Smooth muscle cell (in vitro differentiated cells): ENCODE measurements around the gene MAP3K20. TPM values are rescaled to one million over a fixed set of nuclear protein-coding genes. Genes with fewer than 3 reads are reported as not detected.

ENCODE experiments used
- DNase-seq: peaks from one replicate; lab custom pipeline; 2025; ENCODE audit not compliant: unreplicated experiment; lab: John Stamatoyannopoulos, UW
- H2AFZ ChIP-seq: fragments of 200-600 bp; sonication (generic); 2 replicates; pipeline ENCODE4 v1.6.0; 2016; ENCODE audit warnings: antibody characterized with exemption, low read depth, mild to moderate bottlenecking
- H3F3A ChIP-seq: fragments of 200-600 bp; sonication (generic); 2 replicates; pipeline ENCODE4 v1.6.0; 2017; ENCODE audit warnings: antibody characterized with exemption, low read depth
- H3K27ac ChIP-seq: fragments of 200-600 bp; sonication (generic); 2 replicates; pipeline ENCODE4 v1.5.1; 2016; ENCODE audit warnings: low read depth, mild to moderate bottlenecking
- H3K27me3 ChIP-seq: fragments of 200-600 bp; sonication (generic); 2 replicates; pipeline ENCODE4 v1.6.1; 2016; ENCODE audit warnings: low read depth, mild to moderate bottlenecking
- H3K36me3 ChIP-seq: fragments of 200-600 bp; sonication (generic); 2 replicates; pipeline ENCODE4 v1.5.1; 2016; ENCODE audit warnings: low read depth
- H3K4me1 ChIP-seq: fragments of 200-600 bp; sonication (generic); 2 replicates; pipeline ENCODE4 v1.5.1; 2016; ENCODE audit warnings: low read depth
- H3K4me2 ChIP-seq: fragments of 200-600 bp; sonication (generic); 2 replicates; pipeline ENCODE4 v1.6.0; 2016; ENCODE audit warnings: mild to moderate bottlenecking
- H3K4me3 ChIP-seq: fragments of 200-600 bp; sonication (generic); 2 replicates; pipeline ENCODE4 v1.5.1; 2016; ENCODE audit warnings: mild to moderate bottlenecking
- H3K79me2 ChIP-seq: fragments of 200-600 bp; sonication (generic); 2 replicates; pipeline ENCODE4 v1.6.0; 2016; ENCODE audit warnings: low read depth, mild to moderate bottlenecking
- H3K9ac ChIP-seq: fragments of 200-600 bp; sonication (generic); 2 replicates; pipeline ENCODE4 v1.6.0; 2016; ENCODE audit warnings: low read depth
- H3K9me3 ChIP-seq: fragments of 200-600 bp; sonication (generic); replicated peaks from 2 replicates; pipeline ENCODE4 v1.5.1; 2016; ENCODE audit warnings: low read depth
- H4K20me1 ChIP-seq: fragments of 200-600 bp; sonication (generic); 2 replicates; pipeline ENCODE4 v1.6.0; 2016; ENCODE audit warnings: low read depth
- CTCF ChIP-seq: fragments of 200-600 bp; sonication (generic); IDR thresholded peaks from 2 replicates; pipeline ENCODE4 v1.5.1; 2017; ENCODE audit warnings: borderline replicate concordance, mild to moderate bottlenecking, antibody characterized with exemption; ENCODE audit not compliant: insufficient read depth, poor library complexity, severe bottlenecking
- WGBS: methylation state at CpG from one replicate; pipeline ENCODE4 v1.1.7; 2016; ENCODE audit warnings: low lambda C conversion rate; 5-methylcytosine and 5-hydroxymethylcytosine counted together
- polyA plus RNA-seq: library from polyadenylated mRNA; unstranded; fragments of >200 nt; fragmentation: Nextera tagmentation; extraction: Ambion mirVana; gene quantifications from 2 replicates; pipeline ENCODE4 v1.2.1, GENCODE V29; 2016
- total RNA-seq: library from RNA; depleted of rRNA; stranded (reverse); fragments of >200 nt; gene quantifications from 2 replicates; pipeline ENCODE4 v1.2.3, GENCODE V29; 2014

MAP3K20 gene
- total and polyA plus RNA-seq, 2 experiments from 2014 or later: 25.8 to 29.2 TPM

- WGBS: 92% methylated on average over 5 of the region's 5 CpGs
- H4K20me1 ChIP-seq: no peaks in the 10 kb centered on the region
These were observed 138.6 kb downstream of the MAP3K20 start for GRCh38 chr2:173214213-173214612.

GRCh38 chr2:173215316-173215715, 139.7 kb downstream of the MAP3K20 start:
- Histone ChIP-seq H4K20me1 (no peaks in the 10 kb centered on the region), H3K79me2 (no peaks in the 10 kb centered on the region), H3K4me2 (no peak overlapping the region), H3K4me1 (peaks cover 10% of the 10 kb centered on the region), H3K27ac (no peak overlapping the region), H3F3A (no peaks in the 10 kb centered on the region), H2AFZ (no peak overlapping the region), H3K27me3 (no peaks in the 10 kb centered on the region), H3K36me3 (no peaks in the 10 kb centered on the region), H3K9ac (no peak overlapping the region), H3K4me3 (no peak overlapping the region), H3K9me3 (no peaks in the 10 kb centered on the region)
- TF ChIP-seq CTCF: no peak
- 95% methylated on average over 4 of the region's 4 CpGs for WGBS
- no peak for DNase-seq

More at GRCh38 chr2:173214213-173214612, 138.6 kb downstream of the MAP3K20 start:
- Histone ChIP-seq H3K4me1 (peaks cover 12% of the 10 kb centered on the region), H3K9me3 (no peaks in the 10 kb centered on the region), H3F3A (no peaks in the 10 kb centered on the region), H2AFZ (no peak overlapping the region), H3K27me3 (no peaks in the 10 kb centered on the region), H3K79me2 (no peaks in the 10 kb centered on the region), H3K9ac (no peak overlapping the region), H3K36me3 (no peaks in the 10 kb centered on the region), H3K27ac (peak overlapping the region; percentile 44), H3K4me3 (no peak overlapping the region), H3K4me2 (no peak overlapping the region)
- DNase-seq: no peak
- TF ChIP-seq CTCF: no peak

GRCh38 chr2:173216051-173216450, 140.4 kb downstream of the MAP3K20 start:
- Histone ChIP-seq H3K79me2 (no peaks in the 10 kb centered on the region), H3K4me1 (peaks cover 9% of the 10 kb centered on the region), H3K9ac (no peak overlapping the region), H3K9me3 (no peaks in the 10 kb centered on the region), H3K36me3 (no peaks in the 10 kb centered on the region), H3F3A (no peaks in the 10 kb centered on the region), H3K4me3 (no peak overlapping the region), H3K27me3 (no peaks in the 10 kb centered on the region), H3K27ac (no peak overlapping the region), H4K20me1 (no peaks in the 10 kb centered on the region), H3K4me2 (no peak overlapping the region), H2AFZ (no peak overlapping the region)
- TF ChIP-seq CTCF: no peak
- no peak for DNase-seq
- 97% methylated on average over 1 of the region's 1 CpG for WGBS

- TF ChIP-seq CTCF: no peak
- H2AFZ ChIP-seq: no peak overlapping the region
These were observed 141.0 kb downstream of the MAP3K20 start for GRCh38 chr2:173216668-173217067.

More at GRCh38 chr2:173216668-173217067, 141.0 kb downstream of the MAP3K20 start:
- H3K4me1 ChIP-seq: peaks cover 9% of the 10 kb centered on the region
- WGBS: 93% methylated on average over 2 of the region's 2 CpGs
- no peaks in the 10 kb centered on the region for H3F3A ChIP-seq
- H4K20me1 ChIP-seq: no peaks in the 10 kb centered on the region
- H3K4me3 ChIP-seq: no peak overlapping the region
- no peaks in the 10 kb centered on the region for H3K27me3 ChIP-seq
- no peaks in the 10 kb centered on the region for H3K9me3 ChIP-seq
- no peak overlapping the region for H3K4me2 ChIP-seq
- no peaks in the 10 kb centered on the region for H3K36me3 ChIP-seq
- DNase-seq: no peak
- H3K9ac ChIP-seq: no peak overlapping the region
- no peaks in the 10 kb centered on the region for H3K79me2 ChIP-seq
- H3K27ac ChIP-seq: no peak overlapping the region
